HK-2 (cell line): ENCODE results near the gene PDE7B.

Source experiments
- DNase-seq: peaks from one replicate; pipeline ENCODE4 v3.0.0-alpha.2; 2018; ENCODE audit not compliant: unreplicated experiment

PDE7B gene

DNA sequence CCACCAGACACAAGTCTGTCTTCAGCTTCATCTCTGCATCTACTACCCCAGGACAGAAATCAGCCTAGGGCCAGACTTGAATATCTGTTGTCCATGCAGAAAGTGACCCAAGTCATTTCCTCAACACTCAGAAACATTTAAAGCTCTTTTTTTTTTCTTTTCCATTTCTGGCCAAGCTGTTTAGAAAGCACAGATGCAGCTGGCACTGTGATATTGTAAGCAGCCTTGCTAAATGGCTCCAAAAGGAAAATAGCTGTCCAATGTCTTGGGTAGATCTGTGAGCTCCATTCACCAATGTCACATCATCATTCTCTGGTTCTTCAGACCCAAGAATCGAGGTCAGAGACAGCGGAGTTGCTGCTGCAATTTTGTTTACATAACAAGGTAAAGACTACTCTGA, 174.2 kb downstream of the PDE7B start:
- no peak for DNase-seq

- DNase-seq, result no peak
Measured at GRCh38 chr6:136030131-136030530, 178.6 kb downstream of the PDE7B start.

- DNase-seq, result no peak
Measured at GRCh38 chr6:136031982-136032381, 180.5 kb downstream of the PDE7B start.

- no peak for DNase-seq
Measured at GRCh38 chr6:136033416-136033815, 181.9 kb downstream of the PDE7B start.

DNA sequence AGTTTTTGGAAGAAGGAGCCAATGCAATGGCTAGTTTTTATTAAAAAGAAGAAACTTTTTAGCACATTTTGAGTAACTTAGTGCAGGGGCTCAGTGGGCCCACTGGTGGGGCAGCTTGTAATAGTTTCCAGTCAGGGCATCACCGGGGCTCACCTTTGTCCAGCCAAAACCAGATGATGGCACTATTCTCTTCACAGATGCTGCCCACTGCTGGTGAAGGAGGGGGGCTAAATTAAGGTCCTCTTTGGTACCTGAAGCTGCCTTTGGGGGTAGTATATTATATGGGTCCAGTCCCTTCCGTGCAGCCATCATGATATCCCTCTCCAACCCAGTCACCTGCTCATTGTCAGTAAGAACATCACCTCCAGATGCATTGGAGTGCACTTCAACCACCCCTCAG, 182.9 kb downstream of the PDE7B start:
- DNase-seq, result no peak

DNA sequence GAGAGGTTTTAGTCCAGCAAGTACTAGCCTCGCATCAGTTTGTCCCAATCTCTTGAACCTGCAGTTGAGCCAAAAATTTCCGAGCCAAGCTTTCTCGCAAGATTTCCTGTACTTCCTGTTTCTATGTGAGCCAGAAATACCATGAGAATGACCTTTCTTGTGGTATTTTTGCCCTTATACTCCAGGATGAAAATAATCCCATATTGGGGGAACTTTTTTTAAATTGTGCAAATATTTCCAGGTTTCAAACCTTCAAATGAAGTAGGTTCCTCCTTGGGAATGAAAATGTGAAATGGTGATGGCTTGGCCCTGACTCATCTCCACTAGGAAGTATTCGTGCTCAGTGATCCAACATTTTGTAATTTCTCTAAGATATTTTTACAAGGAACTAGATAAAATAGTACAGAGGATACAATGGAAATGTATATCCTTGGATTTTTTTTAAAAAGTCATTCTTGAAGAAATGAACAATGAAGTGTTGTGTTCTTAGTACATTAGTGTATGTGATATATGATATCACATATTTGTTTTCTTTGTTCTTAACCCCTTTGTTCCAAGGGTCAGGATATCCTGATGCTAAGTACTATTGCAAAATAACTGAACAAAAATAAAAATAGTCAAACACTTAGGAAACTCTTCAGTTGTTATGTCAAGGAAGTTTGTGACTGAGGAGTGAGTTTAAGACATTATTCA, 184.0 kb downstream of the PDE7B start:
- no peak for DNase-seq

DNA sequence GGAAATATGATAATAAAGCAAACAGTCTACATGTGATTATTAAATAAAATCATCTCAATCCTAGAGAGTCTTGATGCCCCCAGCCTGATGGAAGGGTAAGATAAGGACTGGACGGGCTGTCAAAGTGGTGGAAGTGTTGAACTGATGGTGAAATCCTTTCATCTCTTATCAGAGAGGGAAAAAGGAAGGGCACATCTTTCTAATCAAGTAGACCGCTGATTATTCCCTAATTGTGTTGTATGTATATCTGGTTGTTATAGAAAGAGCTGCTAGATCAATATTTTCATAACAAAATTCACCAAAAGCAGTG, 184.5 kb downstream of the PDE7B start:
- DNase-seq, result no peak

- DNase-seq, result no peak
Measured at GRCh38 chr6:136036601-136037000, 185.1 kb downstream of the PDE7B start.

- DNase-seq, result no peak
Measured at GRCh38 chr6:136037242-136037875, 185.9 kb downstream of the PDE7B start.

DNA sequence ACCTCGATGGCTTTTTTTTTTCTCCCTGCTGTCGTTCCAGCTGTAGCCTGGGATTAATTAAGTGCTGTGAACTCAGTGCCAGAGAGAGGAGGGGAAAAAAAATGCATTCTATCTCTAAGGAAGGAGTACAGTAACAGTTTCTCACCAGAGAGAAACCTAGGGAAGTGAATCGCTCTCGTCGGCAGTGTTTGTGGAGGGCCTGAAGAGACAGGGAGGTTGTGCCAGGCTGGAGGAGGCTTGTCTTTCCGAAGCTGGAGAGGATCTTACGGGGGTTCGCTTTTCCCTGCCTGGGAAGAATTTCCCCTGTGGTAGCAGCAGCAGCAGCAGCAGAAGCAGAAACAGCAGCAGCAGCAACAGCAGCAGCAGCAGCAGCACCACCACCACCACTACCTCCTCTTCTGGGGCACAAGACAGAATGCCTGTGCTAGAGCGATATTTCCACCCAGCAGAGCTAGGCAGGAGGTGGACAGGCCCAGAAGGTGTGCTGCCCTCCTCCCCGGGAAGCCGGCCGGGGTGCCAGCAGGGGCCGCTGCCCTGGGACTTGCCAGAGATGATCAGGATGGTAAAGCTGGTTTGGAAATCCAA, 186.5 kb downstream of the PDE7B start:
- no peak for DNase-seq

DNA sequence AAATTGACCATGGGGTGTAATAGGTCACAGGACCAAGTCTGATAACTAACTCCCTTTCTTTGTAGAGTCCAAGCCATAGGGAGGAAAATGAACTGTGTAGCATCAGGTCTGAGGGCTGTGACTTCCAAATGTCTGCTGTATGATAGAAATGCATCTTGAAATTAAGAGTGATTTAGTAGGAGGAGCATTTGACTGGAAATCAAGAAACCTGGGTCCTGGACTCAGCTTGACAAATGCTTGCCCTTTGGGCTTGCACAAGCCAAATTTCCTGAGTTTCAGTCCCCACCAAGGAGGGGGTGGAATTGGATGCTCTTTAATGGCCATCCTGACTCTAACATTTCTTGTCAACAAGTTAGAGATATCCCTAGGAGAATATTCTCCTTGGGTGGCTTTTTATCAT, 187.0 kb downstream of the PDE7B start:
- no peak for DNase-seq

DNA sequence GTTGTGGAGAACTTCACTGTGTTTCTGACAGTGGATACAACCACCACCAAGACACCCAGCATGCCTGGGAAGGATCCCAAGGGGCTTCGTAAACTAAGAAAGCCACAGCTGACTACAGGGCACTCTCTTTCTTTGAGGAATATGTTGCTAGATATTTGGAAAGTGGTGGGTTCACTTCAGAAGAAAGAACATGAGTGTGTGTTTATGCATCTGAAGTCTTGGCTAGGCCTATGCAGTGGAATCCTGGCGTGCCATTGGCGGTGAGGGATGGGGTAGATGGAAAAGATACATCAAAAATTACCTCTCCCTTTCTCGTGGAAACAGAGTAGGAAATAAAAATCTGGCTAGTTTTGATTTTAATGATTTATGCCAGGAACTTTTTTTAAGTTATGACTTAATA, 187.7 kb downstream of the PDE7B start:
- DNase-seq, result no peak

DNA sequence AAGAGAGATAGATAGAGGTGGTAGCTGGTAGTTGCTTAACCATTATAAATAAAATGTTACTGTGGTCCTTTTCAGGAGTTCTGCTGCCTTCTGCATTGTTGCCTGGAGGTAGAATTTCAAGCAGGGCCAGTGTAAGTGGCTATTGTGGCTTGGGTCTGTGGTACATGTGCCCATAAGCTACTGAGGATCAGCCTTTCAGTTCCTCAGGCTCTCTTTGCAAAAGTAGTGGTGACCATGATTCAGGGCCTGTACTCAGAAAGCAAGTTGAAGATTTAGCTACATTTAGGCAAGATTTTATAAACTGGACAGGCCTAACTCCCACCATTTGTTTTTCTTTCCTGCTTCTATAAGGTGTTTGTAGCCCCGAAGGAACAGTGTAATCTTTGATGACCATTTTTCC, 199.0 kb downstream of the PDE7B start:
- no peak for DNase-seq

DNA sequence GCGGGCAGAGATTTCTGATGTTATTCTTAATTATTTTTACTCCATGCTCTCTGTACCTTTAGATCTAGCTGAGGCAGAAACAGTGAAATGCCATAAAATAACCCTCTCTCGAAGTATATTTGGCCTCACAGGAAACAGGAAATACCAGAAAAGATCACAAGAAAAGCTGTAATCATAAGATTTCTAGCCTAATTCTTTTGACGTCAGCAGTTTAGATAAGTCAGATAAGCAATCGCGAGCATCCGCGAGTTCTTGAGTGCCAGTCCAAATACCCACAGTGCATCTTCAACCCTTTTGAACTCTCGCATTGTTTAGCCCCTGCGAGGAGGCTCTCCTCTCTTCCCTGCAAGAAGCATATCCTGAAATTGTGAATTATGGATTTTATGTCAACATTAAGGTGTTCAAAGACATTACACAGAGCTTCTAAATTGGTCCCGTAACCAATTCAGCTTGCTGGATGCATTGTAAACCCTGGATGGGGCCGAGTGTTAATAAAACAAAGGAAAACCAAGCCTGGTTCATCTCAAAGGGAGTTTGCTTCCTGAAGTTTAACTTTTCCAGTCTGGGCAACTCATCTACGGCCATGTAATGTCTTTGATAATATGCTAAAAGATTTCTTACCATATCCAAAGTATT, 199.8 kb downstream of the PDE7B start:
- no peak for DNase-seq

GRCh38 chr6:136052031-136052430, 200.5 kb downstream of the PDE7B start:
- DNase-seq, result no peak

DNA sequence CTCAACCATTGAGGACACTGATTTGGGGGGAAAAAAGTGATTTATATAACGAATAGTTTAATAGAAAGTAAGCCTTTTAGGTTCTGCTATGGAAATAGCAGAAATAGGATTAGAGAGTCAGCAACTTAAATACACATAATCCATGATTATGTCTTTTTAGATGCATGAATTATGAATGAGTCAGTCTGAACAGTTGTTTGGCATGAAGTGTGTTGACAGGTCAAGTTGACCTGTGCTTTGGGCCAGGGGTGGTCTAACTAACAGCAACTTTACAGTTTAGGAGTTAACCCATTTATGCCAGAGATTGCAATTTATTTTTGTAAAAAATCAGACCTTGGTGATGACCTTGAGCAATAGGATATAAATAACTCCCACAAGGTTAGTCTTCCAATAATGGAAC, 207.4 kb downstream of the PDE7B start:
- no peak for DNase-seq

DNA sequence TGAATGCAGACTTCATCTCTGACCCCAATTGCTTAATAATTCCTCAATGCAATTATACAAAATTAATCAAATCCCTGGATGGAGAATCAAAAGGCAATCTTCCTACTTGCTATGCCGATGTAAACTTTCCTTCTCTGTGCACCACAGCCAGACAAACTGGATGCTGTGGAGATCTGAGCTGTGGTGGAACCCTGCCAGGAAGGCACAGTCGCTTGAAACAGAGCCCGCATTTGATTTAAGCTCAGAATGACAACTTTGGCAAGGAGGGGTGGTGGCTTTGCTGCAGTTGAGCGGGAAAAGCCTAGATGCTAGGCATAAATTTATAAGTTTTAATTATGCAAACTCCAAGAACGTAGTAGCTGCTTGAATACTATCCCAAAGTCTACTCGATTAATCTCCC, 207.8 kb downstream of the PDE7B start:
- no peak for DNase-seq

GRCh38 chr6:136060052-136060451, 208.6 kb downstream of the PDE7B start:
- no peak for DNase-seq

GRCh38 chr6:136060759-136061158, 209.3 kb downstream of the PDE7B start:
- DNase-seq, result no peak

DNA sequence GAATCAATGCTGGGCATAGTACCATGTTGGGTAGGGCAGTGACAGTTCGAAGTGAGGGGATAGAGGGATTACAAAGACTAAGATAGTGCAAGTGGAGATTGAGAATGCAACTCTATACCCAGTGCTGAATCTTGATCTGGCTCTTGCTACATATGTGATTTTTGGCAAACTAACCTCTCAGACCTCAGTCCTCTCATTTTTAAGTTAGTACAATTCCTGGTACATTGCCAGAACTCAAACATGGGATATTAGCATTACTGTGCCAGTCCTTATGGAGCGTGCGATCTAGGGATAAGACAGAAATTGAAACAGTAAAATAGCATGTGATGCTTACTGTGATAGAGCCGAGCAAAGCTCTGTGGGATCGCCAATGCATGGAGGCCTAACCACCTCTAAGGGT, 210.2 kb downstream of the PDE7B start:
- DNase-seq, result no peak

- DNase-seq, result no peak
Measured at GRCh38 chr6:136063096-136063495, 211.6 kb downstream of the PDE7B start.

- DNase-seq, result no peak
Measured at GRCh38 chr6:136066005-136066404, 214.5 kb downstream of the PDE7B start.

DNA sequence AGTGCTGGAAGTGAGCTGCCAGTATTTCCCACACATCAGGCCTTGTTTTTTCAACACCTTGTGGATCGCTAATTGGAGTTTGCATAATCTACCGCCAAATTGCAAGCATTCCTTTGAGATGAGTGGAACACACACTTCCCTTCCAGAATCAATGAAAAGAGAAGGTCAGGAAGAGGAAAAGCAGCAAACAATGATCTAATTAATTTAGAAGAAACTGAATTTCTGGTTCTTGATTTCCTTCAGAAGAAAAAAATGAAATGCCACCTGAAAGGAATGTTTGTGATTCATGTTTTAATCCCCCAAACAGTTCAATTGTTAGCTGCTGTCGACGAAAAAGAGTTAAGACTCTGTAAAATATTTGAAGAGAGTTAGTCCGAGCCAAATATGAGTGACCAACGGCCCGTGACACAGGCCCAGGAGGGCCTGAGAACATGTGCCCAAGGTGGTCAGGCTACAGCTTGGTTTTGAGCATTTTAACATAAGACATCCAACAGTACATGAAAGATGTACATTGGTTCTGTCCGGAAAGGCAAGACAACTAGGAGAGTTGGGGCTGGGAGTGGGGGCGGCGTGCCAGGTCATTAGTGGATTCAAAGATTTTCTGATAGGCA, 216.3 kb downstream of the PDE7B start:
- peak; percentile 61 for DNase-seq
